Type B pancreatic cell (in vitro differentiated cells): Measurements from ENCODE around the gene NRXN2. TPM values are rescaled to one million over a fixed set of nuclear protein-coding genes. Genes with fewer than 3 reads are reported as not detected.

Experiments used
- DNase-seq: peaks from one replicate; pipeline ENCODE4 v3.0.0; 2021; ENCODE audit warnings: mixed read lengths; ENCODE audit not compliant: unreplicated experiment; ENCODE audit errors: extremely low spot score
- H3K27ac Mint-ChIP-seq: 2 replicates; pipeline ENCODE4 v1.8.0; 2021; ENCODE audit warnings: mild to moderate bottlenecking, mixed read lengths
- H3K27me3 Mint-ChIP-seq: 2 replicates; pipeline ENCODE4 v1.8.0; 2021; ENCODE audit warnings: mixed read lengths
- H3K36me3 Mint-ChIP-seq: 2 replicates; pipeline ENCODE4 v1.8.0; 2021; ENCODE audit warnings: mixed read lengths
- H3K4me1 Mint-ChIP-seq: one replicate; pipeline ENCODE4 v1.8.0; 2021; ENCODE audit warnings: mixed read lengths; ENCODE audit not compliant: unreplicated experiment
- H3K4me3 Mint-ChIP-seq: 2 replicates; pipeline ENCODE4 v1.8.0; 2021; ENCODE audit warnings: mild to moderate bottlenecking, mixed read lengths
- H3K9me3 Mint-ChIP-seq: 2 replicates; pipeline ENCODE4 v1.8.0; 2021; ENCODE audit warnings: mixed read lengths
- CTCF ChIP-seq: fragments of 200-600 bp; sonication (generic); conservative IDR thresholded peaks from 2 replicates; pipeline ENCODE4 v1.5.0; 2021; ENCODE audit warnings: antibody characterized with exemption, mild to moderate bottlenecking
- total RNA-seq: library from RNA; stranded (reverse); gene quantifications from 2 replicates; pipeline ENCODE4 v1.2.1, GENCODE V29; 2021; ENCODE audit warnings: low replicate concordance

Gene NRXN2
- total RNA-seq, 1 donor from 2014 or later: 22.1 TPM

GRCh38 chr11:64560941-64561340 lies 162.1 kb downstream of the NRXN2 start:
- no peak for TF ChIP-seq CTCF
- Mint-ChIP-seq H3K36me3 (no peaks in the 10 kb centered on the region), H3K27me3 (peaks cover 2% of the 10 kb centered on the region), H3K27ac (no peak overlapping the region), H3K9me3 (no peaks in the 10 kb centered on the region), H3K4me3 (no peak overlapping the region), H3K4me1 (peaks cover 6% of the 10 kb centered on the region)
- no peak for DNase-seq

GRCh38 chr11:64560139-64560771 lies 162.7 kb downstream of the NRXN2 start:
- Mint-ChIP-seq H3K4me3 (no peak overlapping the region), H3K36me3 (no peaks in the 10 kb centered on the region), H3K27me3 (peaks cover 2% of the 10 kb centered on the region), H3K4me1 (peaks cover 11% of the 10 kb centered on the region), H3K27ac (no peak overlapping the region), H3K9me3 (no peaks in the 10 kb centered on the region)
- no peak for DNase-seq
- no peak for TF ChIP-seq CTCF

- DNase-seq: no peak
- no peak overlapping the region for H3K4me3 Mint-ChIP-seq
- peaks cover 2% of the 10 kb centered on the region for H3K27me3 Mint-ChIP-seq
- H3K9me3 Mint-ChIP-seq: no peaks in the 10 kb centered on the region
- no peaks in the 10 kb centered on the region for H3K36me3 Mint-ChIP-seq
- H3K4me1 Mint-ChIP-seq: peaks cover 15% of the 10 kb centered on the region
- H3K27ac Mint-ChIP-seq: no peak overlapping the region
- TF ChIP-seq CTCF: no peak
Observed at GRCh38 chr11:64559351-64560138, 163.5 kb downstream of the NRXN2 start.

GRCh38 chr11:64558869-64559268 lies 164.1 kb downstream of the NRXN2 start:
- TF ChIP-seq CTCF: no peak
- Mint-ChIP-seq H3K4me3 (no peak overlapping the region), H3K9me3 (no peaks in the 10 kb centered on the region), H3K27me3 (peaks cover 2% of the 10 kb centered on the region), H3K4me1 (peaks cover 16% of the 10 kb centered on the region), H3K27ac (no peak overlapping the region), H3K36me3 (no peaks in the 10 kb centered on the region)
- DNase-seq: no peak

GRCh38 chr11:64558065-64558745 lies 164.8 kb downstream of the NRXN2 start:
- H3K36me3 Mint-ChIP-seq: no peaks in the 10 kb centered on the region
- no peak overlapping the region for H3K4me3 Mint-ChIP-seq
- H3K27ac Mint-ChIP-seq: no peak overlapping the region
- DNase-seq: no peak
- no peak for TF ChIP-seq CTCF
- peaks cover 21% of the 10 kb centered on the region for H3K4me1 Mint-ChIP-seq
- peaks cover 2% of the 10 kb centered on the region for H3K27me3 Mint-ChIP-seq
- no peaks in the 10 kb centered on the region for H3K9me3 Mint-ChIP-seq
